ENCODE measurements around the gene MRAP2.

GRCh38 chr6:84003654-84004053 is 29.9 kb upstream of the MRAP2 start:
- TF ChIP-seq TAF1 (IDR thresholded peaks at IDR 0.05; ENCODE audit: borderline replicate concordance, insufficient read depth, low read length), result no peak
- no peak for TF ChIP-seq FOXP2 (optimal IDR thresholded peaks at IDR 0.05; ENCODE audit: borderline replicate concordance, extremely low read depth, extremely low read length, insufficient read depth)

Measured in PFSK-1 (cell line).